ENCODE results near the gene GCSH. TPM values are rescaled to one million over a fixed set of nuclear protein-coding genes. Genes with fewer than 3 reads are reported as not detected.

The GCSH gene
- total RNA-seq, 4 donors from 2014 or later = 4.8 to 10.6 (median 7.7) TPM

GRCh38 chr16:81137754-81138153 lies 41.6 kb upstream of the GCSH start:
- 73% methylated on average over 9 of the region's 9 CpGs for WGBS, 2 donors
- H3K4me3 ChIP-seq (ENCODE audit: low read depth, poor library complexity, severe bottlenecking) = no peak overlapping the region
- TF ChIP-seq POLR2A (IDR thresholded peaks at IDR 0.05) (no peak), CTCF (IDR thresholded peaks at IDR 0.05) (no peak)
- intact Hi-C loops (cut with DNase I; ENCODE audit: low total_unique reads) = no loop called here
- no peak for DNase-seq (ENCODE audit: low spot score in 2 of 2)

GRCh38 chr16:81136390-81137335 lies 40.5 kb upstream of the GCSH start:
- H3K4me3 ChIP-seq (ENCODE audit: low read depth, poor library complexity, severe bottlenecking) = no peak overlapping the region
- whole genome bisulfite sequencing, 2 donors = 47 to 48% methylated on average over 12 of the region's 12 CpGs
- no peak for TF ChIP-seq CTCF (IDR thresholded peaks at IDR 0.05)
- TF ChIP-seq POLR2A (IDR thresholded peaks at IDR 0.05) = no peak
- intact Hi-C loops (cut with DNase I; ENCODE audit: low total_unique reads) = no loop called here
- DNase-seq (ENCODE audit: low spot score in 2 of 2) = no peak

GRCh38 chr16:81130126-81130525 lies 33.9 kb upstream of the GCSH start:
- no peak for DNase-seq (ENCODE audit: low spot score in 2 of 2)
- no peak overlapping the region for H3K4me3 ChIP-seq (ENCODE audit: low read depth, poor library complexity, severe bottlenecking)
- WGBS, 2 donors = 86 to 87% methylated on average over 6 of the region's 6 CpGs
- intact Hi-C loops (cut with DNase I; ENCODE audit: low total_unique reads) = no loop called here
- no peak for TF ChIP-seq POLR2A (IDR thresholded peaks at IDR 0.05)
- TF ChIP-seq CTCF (IDR thresholded peaks at IDR 0.05) = no peak

GRCh38 chr16:81128726-81129524 lies 32.7 kb upstream of the GCSH start:
- DNase-seq (ENCODE audit: low spot score in 2 of 2) = no peak
- no peak for TF ChIP-seq CTCF (IDR thresholded peaks at IDR 0.05)
- TF ChIP-seq POLR2A (IDR thresholded peaks at IDR 0.05) = no peak
- H3K4me3 ChIP-seq (ENCODE audit: low read depth, poor library complexity, severe bottlenecking) = no peak overlapping the region
- intact Hi-C loops (cut with DNase I; ENCODE audit: low total_unique reads) = no loop called here
- 85 to 87% methylated on average over 16 of the region's 16 CpGs for WGBS, 2 donors

- intact Hi-C loops (cut with DNase I; ENCODE audit: low total_unique reads) = no loop called here
- no peak overlapping the region for H3K4me3 ChIP-seq (ENCODE audit: low read depth, poor library complexity, severe bottlenecking)
- TF ChIP-seq CTCF (IDR thresholded peaks at IDR 0.05) (no peak), POLR2A (IDR thresholded peaks at IDR 0.05) (no peak)
- WGBS, 2 donors = 55 to 73% methylated on average over 5 of the region's 5 CpGs
- no peak for DNase-seq (ENCODE audit: low spot score in 2 of 2)
Measured at GRCh38 chr16:81127051-81127450, 30.9 kb upstream of the GCSH start.

All from lower leg skin (tissue), 4 donors.